Neural cell (in vitro differentiated cells): ENCODE measurements around the gene MTNR1B. TPM values are rescaled to one million over a fixed set of nuclear protein-coding genes. Genes with fewer than 3 reads are reported as not detected.

Source experiments
- H2AFZ ChIP-seq: fragments of 200-600, 300-800 bp; sonication (generic), shearing (Covaris generic); 2 replicates; pipeline ENCODE4 v1.6.0; 2014; ENCODE audit warnings: low read depth, mild to moderate bottlenecking, antibody characterized with exemption, low read length, moderate library complexity
- H3F3A ChIP-seq: fragments of 200-600 bp; shearing (Covaris generic); 2 replicates; pipeline ENCODE4 v1.6.1; 2016; ENCODE audit warnings: mild to moderate bottlenecking, moderate library complexity, mixed read lengths, antibody characterized with exemption, low read length; ENCODE audit not compliant: insufficient read depth, poor library complexity, severe bottlenecking
- H3K27ac ChIP-seq: fragments of 200-600, 300-800 bp; sonication (generic), shearing (Covaris generic); 2 replicates; pipeline ENCODE4 v1.5.1; 2014; ENCODE audit warnings: mild to moderate bottlenecking, low read length, moderate library complexity
- H3K27me3 ChIP-seq: fragments of 300-800, 200-600 bp; sonication (generic), shearing (Covaris generic); 2 replicates; pipeline ENCODE4 v1.6.0; 2014; ENCODE audit warnings: mild to moderate bottlenecking, low read depth, low read length, moderate library complexity; ENCODE audit not compliant: insufficient read depth
- H3K36me3 ChIP-seq: fragments of 300-800, 200-600 bp; sonication (generic), shearing (Covaris generic); 2 replicates; pipeline ENCODE4 v1.5.1; 2014; ENCODE audit warnings: mild to moderate bottlenecking, antibody characterized with exemption, low read length, moderate library complexity; ENCODE audit not compliant: insufficient read depth
- H3K4me2 ChIP-seq: fragments of 300-800, 200-600 bp; sonication (generic), shearing (Covaris generic); 2 replicates; pipeline ENCODE4 v1.6.0; 2014; ENCODE audit warnings: mild to moderate bottlenecking, low read length
- H3K4me3 ChIP-seq: fragments of 300-800, 200-600 bp; sonication (generic), shearing (Covaris generic); 2 replicates; pipeline ENCODE4 v1.5.1; 2014; ENCODE audit warnings: mild to moderate bottlenecking, low read length, moderate library complexity
- H3K79me2 ChIP-seq: fragments of 200-600 bp; shearing (Covaris generic); replicated peaks from 2 replicates; pipeline ENCODE4 v1.6.0; 2014; ENCODE audit warnings: mild to moderate bottlenecking, low read length, moderate library complexity; ENCODE audit not compliant: insufficient read depth
- H3K9ac ChIP-seq: fragments of 300-800, 200-600 bp; sonication (generic), shearing (Covaris generic); 2 replicates; pipeline ENCODE4 v1.6.1; 2016; ENCODE audit warnings: mild to moderate bottlenecking, low read length, mixed read lengths
- H3K9me2 ChIP-seq: fragments of 200-600 bp; shearing (Covaris generic); 2 replicates; pipeline ENCODE4 v1.6.1; 2016; ENCODE audit warnings: mild to moderate bottlenecking, low read length, mixed read lengths; ENCODE audit not compliant: insufficient read depth
- H3K9me3 ChIP-seq: fragments of 200-600, 300-800 bp; sonication (generic), shearing (Covaris generic); 2 replicates; pipeline ENCODE4 v1.6.1; 2016; ENCODE audit warnings: mild to moderate bottlenecking, mixed run types, low read length, moderate library complexity, mixed read lengths
- H4K20me1 ChIP-seq: fragments of 200-600 bp; shearing (Covaris generic); 2 replicates; pipeline ENCODE4 v1.6.1; 2016; ENCODE audit warnings: mild to moderate bottlenecking, mixed run types; ENCODE audit not compliant: insufficient read depth
- CTCF ChIP-seq: fragments of 450-650 bp; IDR thresholded peaks from 2 replicates; pipeline ENCODE4 v1.5.1; 2014; ENCODE audit warnings: antibody characterized with exemption, mild to moderate bottlenecking, moderate library complexity; ENCODE audit not compliant: poor library complexity, severe bottlenecking
- EP300 ChIP-seq: fragments of 450-650 bp; conservative IDR thresholded peaks from 2 replicates; pipeline ENCODE4 v1.6.1; 2014; ENCODE audit warnings: antibody characterized with exemption, mild to moderate bottlenecking, moderate library complexity; ENCODE audit not compliant: poor library complexity, severe bottlenecking
- EZH2 ChIP-seq: fragments of 200-600, 300-800 bp; shearing (Covaris generic), sonication (generic); IDR thresholded peaks from 2 replicates; pipeline ENCODE4 v1.6.1; 2014; ENCODE audit warnings: antibody characterized with exemption, low read length, borderline replicate concordance, mild to moderate bottlenecking; ENCODE audit not compliant: insufficient read depth, poor library complexity, severe bottlenecking
- POLR2AphosphoS5 ChIP-seq: IDR thresholded peaks from 2 replicates; pipeline ENCODE4 v1.6.1; 2012
- RAD21 ChIP-seq: fragments of 450-650 bp; conservative IDR thresholded peaks from 2 replicates; pipeline ENCODE4 v1.6.1; 2014; ENCODE audit warnings: antibody characterized with exemption, mild to moderate bottlenecking, moderate library complexity
- REST ChIP-seq: IDR thresholded peaks from 2 replicates; pipeline ENCODE4 v1.6.1; 2012; ENCODE audit warnings: borderline replicate concordance
- SMC3 ChIP-seq: fragments of 450-650 bp; conservative IDR thresholded peaks from 2 replicates; pipeline ENCODE4 v1.6.1; 2014; ENCODE audit warnings: antibody characterized with exemption, mild to moderate bottlenecking, moderate library complexity; ENCODE audit not compliant: poor library complexity
- polyA plus RNA-seq: library from polyadenylated mRNA; depleted of rRNA; stranded (reverse); fragments of >200 nt; gene quantifications from 2 replicates; pipeline ENCODE4 v1.2.3, GENCODE V29; 2014

MTNR1B gene
- polyA plus RNA-seq, 1 donor from 2014 or later = not detected

GRCh38 chr11:92922731-92923130 lies 46.7 kb upstream of the MTNR1B start:
- no peak overlapping the region for H3K4me3 ChIP-seq
- no peak overlapping the region for H3K9ac ChIP-seq
- no peak overlapping the region for H2AFZ ChIP-seq
- TF ChIP-seq EZH2 (no peak), RAD21 (no peak), CTCF (no peak), EP300 (no peak), SMC3 (no peak)
- H3K36me3 ChIP-seq = no peaks in the 10 kb centered on the region
- H3K79me2 ChIP-seq = no peaks in the 10 kb centered on the region
- no peak overlapping the region for H3K27ac ChIP-seq
- H3F3A ChIP-seq = no peaks in the 10 kb centered on the region
- H3K4me2 ChIP-seq = no peak overlapping the region
- H4K20me1 ChIP-seq = no peaks in the 10 kb centered on the region
- no peaks in the 10 kb centered on the region for H3K27me3 ChIP-seq
- no peaks in the 10 kb centered on the region for H3K9me2 ChIP-seq
- H3K9me3 ChIP-seq = no peaks in the 10 kb centered on the region

- no peaks in the 10 kb centered on the region for H4K20me1 ChIP-seq
- H3K27me3 ChIP-seq = no peaks in the 10 kb centered on the region
- no peak for TF ChIP-seq EP300
- TF ChIP-seq REST = no peak
- no peak for TF ChIP-seq EZH2
- no peak for TF ChIP-seq RAD21
- TF ChIP-seq POLR2AphosphoS5 = no peak
- no peaks in the 10 kb centered on the region for H3K9me3 ChIP-seq
- H3K9me2 ChIP-seq = no peaks in the 10 kb centered on the region
- H3F3A ChIP-seq = no peaks in the 10 kb centered on the region
- no peak overlapping the region for H3K4me3 ChIP-seq
- no peaks in the 10 kb centered on the region for H3K36me3 ChIP-seq
- H3K79me2 ChIP-seq = no peaks in the 10 kb centered on the region
- no peak overlapping the region for H3K9ac ChIP-seq
- H2AFZ ChIP-seq = no peak overlapping the region
- H3K4me2 ChIP-seq = no peak overlapping the region
- H3K27ac ChIP-seq = no peak overlapping the region
Measured at GRCh38 chr11:92929246-92929645, 40.2 kb upstream of the MTNR1B start.

GRCh38 chr11:92929653-92930052 lies 39.8 kb upstream of the MTNR1B start:
- H2AFZ ChIP-seq = no peak overlapping the region
- no peaks in the 10 kb centered on the region for H3K9me3 ChIP-seq
- H3F3A ChIP-seq = no peaks in the 10 kb centered on the region
- no peak overlapping the region for H3K4me3 ChIP-seq
- no peaks in the 10 kb centered on the region for H3K9me2 ChIP-seq
- H3K4me2 ChIP-seq = no peak overlapping the region
- H3K36me3 ChIP-seq = no peaks in the 10 kb centered on the region
- H3K79me2 ChIP-seq = no peaks in the 10 kb centered on the region
- no peaks in the 10 kb centered on the region for H3K27me3 ChIP-seq
- H3K9ac ChIP-seq = no peak overlapping the region
- no peak overlapping the region for H3K27ac ChIP-seq
- TF ChIP-seq REST (no peak), RAD21 (no peak), CTCF (no peak), EZH2 (no peak)
- no peaks in the 10 kb centered on the region for H4K20me1 ChIP-seq
